Measurements from ENCODE around the gene ABLIM2. TPM values are rescaled to one million over a fixed set of nuclear protein-coding genes. Genes with fewer than 3 reads are reported as not detected.

Gene ABLIM2
- total and polyA plus RNA-seq, 2 of the 8 experiments (the other 6 are each of a cell fraction or from before 2014, with no cell fraction given): 2.8 to 3.0 TPM

DNA sequence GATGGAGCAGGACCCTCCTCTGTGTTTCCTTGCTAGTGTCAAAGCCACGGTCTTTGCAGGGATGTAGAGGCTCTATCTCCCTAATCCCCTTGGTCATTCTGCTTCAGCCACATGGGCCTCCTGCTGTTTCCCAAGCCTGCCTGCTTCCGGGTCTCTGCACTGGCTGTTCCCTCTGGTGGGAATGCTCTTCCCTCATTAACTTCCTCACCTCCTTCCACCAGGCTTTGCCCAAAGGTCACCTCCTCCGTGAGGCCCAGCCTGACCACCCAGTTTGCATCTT, 56.6 kb downstream of the ABLIM2 start:
- no peak overlapping the region for H3K56ac ChIP-seq (replicated peaks; ENCODE audit: insufficient read length, low read depth, low read length)
- H3K79me1 ChIP-seq (ENCODE audit: low read depth, low read length): no peaks in the 10 kb centered on the region
- no peak overlapping the region for H3K4me2 ChIP-seq (ENCODE audit: insufficient read depth in 1 of 2, low read depth in 2 of 2, low read length in 2 of 2)
- no peak overlapping the region for H2BK20ac ChIP-seq (ENCODE audit: low read length)
- H3K27ac ChIP-seq (ENCODE audit: low read depth, low read length): no peak overlapping the region
- H2AK5ac ChIP-seq (ENCODE audit: low read depth, low read length): no peak overlapping the region
- TF ChIP-seq POLR2A (IDR thresholded peaks at IDR 0.05; ENCODE audit: control extremely low read depth in 1 of 2, low read depth in 2 of 2, low read length in 2 of 2) (no peak), TEAD4 (IDR thresholded peaks at IDR 0.05; ENCODE audit: low read depth, low read length) (no peak), SP4 (IDR thresholded peaks at IDR 0.05; ENCODE audit: low read length) (no peak), KDM5A (IDR thresholded peaks at IDR 0.05; ENCODE audit: low read length) (no peak), GTF2F1 (IDR thresholded peaks at IDR 0.05; ENCODE audit: borderline replicate concordance, low read depth, low read length) (no peak), RXRA (IDR thresholded peaks at IDR 0.05; ENCODE audit: insufficient read depth, low read depth, low read length) (no peak), RAD21 (IDR thresholded peaks at IDR 0.05 in 1 of 2, conservative IDR thresholded peaks at IDR 0.05 in 1 of 2; ENCODE audit: low read depth in 2 of 2, low read length in 2 of 2) (no peak), EGR1 (IDR thresholded peaks at IDR 0.05; ENCODE audit: borderline replicate concordance, low read depth, low read length) (no peak), SIN3A (conservative IDR thresholded peaks at IDR 0.05 in 1 of 2, IDR thresholded peaks at IDR 0.05 in 1 of 2; ENCODE audit: low read depth in 1 of 2, low read length in 2 of 2) (no peak), RNF2 (IDR thresholded peaks at IDR 0.05; ENCODE audit: borderline replicate concordance, low read depth, low read length, missing control alignments, poor library complexity, severe bottlenecking) (no peak), SP2 (IDR thresholded peaks at IDR 0.05; ENCODE audit: low read length) (no peak), CHD1 (IDR thresholded peaks at IDR 0.05; ENCODE audit: low read depth, low read length) (no peak)
- TF ChIP-seq, protein P1, sequence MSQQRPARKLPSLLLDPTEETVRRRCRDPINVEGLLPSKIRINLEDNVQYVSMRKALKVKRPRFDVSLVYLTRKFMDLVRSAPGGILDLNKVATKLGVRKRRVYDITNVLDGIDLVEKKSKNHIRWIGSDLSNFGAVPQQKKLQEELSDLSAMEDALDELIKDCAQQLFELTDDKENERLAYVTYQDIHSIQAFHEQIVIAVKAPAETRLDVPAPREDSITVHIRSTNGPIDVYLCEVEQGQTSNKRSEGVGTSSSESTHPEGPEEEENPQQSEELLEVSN (IDR thresholded peaks at IDR 0.05): no peak
- H2AFZ ChIP-seq (ENCODE audit: low read length): no peak overlapping the region
- H4K91ac ChIP-seq (replicated peaks; ENCODE audit: insufficient read length, low read length): no peak overlapping the region
- no peaks in the 10 kb centered on the region for H3K79me2 ChIP-seq (ENCODE audit: control insufficient read depth in 1 of 2, insufficient read depth in 2 of 2, low read length in 2 of 2)
- H3K4ac ChIP-seq (replicated peaks; ENCODE audit: insufficient read length, low read depth, low read length): no peak overlapping the region
- H2BK12ac ChIP-seq (ENCODE audit: low read depth, low read length): peak overlapping the region; percentile 75
- no peaks in the 10 kb centered on the region for H3K27me3 ChIP-seq (replicated peaks in 1 of 4; ENCODE audit: control insufficient read depth in 3 of 4, extremely low read depth in 1 of 4, insufficient read depth in 3 of 4, low read length in 3 of 4)
- H3K14ac ChIP-seq (ENCODE audit: insufficient read length): no peak overlapping the region
- CTCF ChIA-PET (ENCODE audit: partially characterized antibody): interaction anchor here (1.4 to 1.5 kb wide), 2 partner anchors 9 to 17 kb away, joined by 4 read pairs; no protein-coding TSS in a partner anchor
- H3K4me1 ChIP-seq (replicated peaks in 1 of 4; ENCODE audit: control insufficient read depth in 3 of 4, insufficient read depth in 4 of 4, low read length in 3 of 4): peaks cover 4 to 23% (median 16%) of the 10 kb centered on the region in 4 experiments
- WGBS, 2 experiments (ENCODE audit: extremely low coverage in 1 of 2, insufficient coverage in 1 of 2, insufficient read length in 1 of 2, insufficient replicate concordance in 2 of 2, low coverage in 1 of 2, low lambda C conversion rate in 2 of 2, missing lambda C conversion rate in 1 of 2): 90% methylated on average over 3 of the region's 3 CpGs; no CpG with 5 or more reads in 1 of the 2 experiments
- no peaks in the 10 kb centered on the region for H3K9me3 ChIP-seq (ENCODE audit: insufficient read depth in 2 of 2, low read depth in 1 of 2, low read length in 1 of 2)
- no peaks in the 10 kb centered on the region for H3K36me3 ChIP-seq (ENCODE audit: control insufficient read depth in 2 of 4, insufficient read depth in 4 of 4, low read length in 3 of 4)
- no peak overlapping the region for H4K8ac ChIP-seq (ENCODE audit: extremely low read depth, insufficient read depth, low read length)
- no peak overlapping the region for H3K9ac ChIP-seq (replicated peaks in 1 of 4; ENCODE audit: extremely low read depth in 1 of 4, low read depth in 3 of 4, low read length in 3 of 4)
- H3K4me3 ChIP-seq (ENCODE audit: extremely low read depth in 1 of 4, insufficient read depth in 2 of 4, low read depth in 3 of 4, low read length in 4 of 4): no peak overlapping the region
- H3K23ac ChIP-seq (ENCODE audit: insufficient read length): no peak overlapping the region
- DNase-seq (ENCODE audit: low read depth in 1 of 2, low spot score in 2 of 2) (no peak), FAIRE-seq (no peak)
- no peak overlapping the region for H2BK120ac ChIP-seq (replicated peaks; ENCODE audit: low read depth, low read length)
- no peaks in the 10 kb centered on the region for H4K20me1 ChIP-seq (replicated peaks in 1 of 2; ENCODE audit: control insufficient read depth in 1 of 2, insufficient read depth in 2 of 2, low read length in 2 of 2)
- H4K5ac ChIP-seq (ENCODE audit: insufficient read length, low read depth, low read length): no peak overlapping the region
- no peak overlapping the region for H3K18ac ChIP-seq (ENCODE audit: extremely low read depth, low read length)
- POLR2A ChIA-PET (ENCODE audit: partially characterized antibody): no interaction called here
- no peak overlapping the region for H2BK5ac ChIP-seq (ENCODE audit: low read depth, low read length)
- H3K23me2 ChIP-seq (ENCODE audit: low read depth, low read length): no peaks in the 10 kb centered on the region
- no peak overlapping the region; the same call in 1 of the 2 replicates for H2BK15ac ChIP-seq (ENCODE audit: low read length)

Data from H1 (cell line).